ENCODE results near the gene ARAF.

DNA sequence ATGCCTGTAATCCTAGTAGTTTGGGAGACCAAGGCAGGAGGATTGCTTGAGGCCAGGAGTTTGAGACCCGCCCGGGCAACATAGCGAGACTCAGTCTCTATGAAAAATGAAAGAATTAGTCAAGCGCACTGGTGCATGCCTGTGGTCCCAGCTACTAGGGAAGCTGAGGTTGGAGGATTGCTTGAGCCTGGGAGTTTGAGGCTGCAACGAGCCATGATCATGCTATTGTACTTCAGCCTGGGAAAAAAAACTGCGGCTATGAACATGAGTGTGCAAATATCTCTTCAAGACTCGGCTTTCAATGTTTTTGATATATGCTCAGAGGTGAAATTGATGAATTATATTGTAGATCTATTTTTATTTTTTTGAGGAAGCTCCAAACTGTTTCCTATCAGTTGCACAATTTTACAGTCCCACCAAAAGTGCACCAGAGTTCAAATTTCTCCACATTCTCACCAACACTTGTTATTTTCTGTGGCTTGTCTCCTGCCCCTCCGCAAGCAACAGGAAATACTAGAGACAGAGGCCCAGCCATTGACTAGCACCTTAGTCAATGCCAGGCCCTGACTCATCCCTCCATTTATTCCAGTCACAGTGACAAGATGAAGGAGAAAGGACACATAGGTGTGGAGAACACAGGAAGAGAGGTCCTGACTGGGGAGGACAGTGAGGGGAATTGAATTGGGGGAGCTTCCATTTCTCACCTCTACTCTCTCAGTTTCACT, 44.9 kb upstream of the ARAF start:
- TF ChIP-seq, protein P1, sequence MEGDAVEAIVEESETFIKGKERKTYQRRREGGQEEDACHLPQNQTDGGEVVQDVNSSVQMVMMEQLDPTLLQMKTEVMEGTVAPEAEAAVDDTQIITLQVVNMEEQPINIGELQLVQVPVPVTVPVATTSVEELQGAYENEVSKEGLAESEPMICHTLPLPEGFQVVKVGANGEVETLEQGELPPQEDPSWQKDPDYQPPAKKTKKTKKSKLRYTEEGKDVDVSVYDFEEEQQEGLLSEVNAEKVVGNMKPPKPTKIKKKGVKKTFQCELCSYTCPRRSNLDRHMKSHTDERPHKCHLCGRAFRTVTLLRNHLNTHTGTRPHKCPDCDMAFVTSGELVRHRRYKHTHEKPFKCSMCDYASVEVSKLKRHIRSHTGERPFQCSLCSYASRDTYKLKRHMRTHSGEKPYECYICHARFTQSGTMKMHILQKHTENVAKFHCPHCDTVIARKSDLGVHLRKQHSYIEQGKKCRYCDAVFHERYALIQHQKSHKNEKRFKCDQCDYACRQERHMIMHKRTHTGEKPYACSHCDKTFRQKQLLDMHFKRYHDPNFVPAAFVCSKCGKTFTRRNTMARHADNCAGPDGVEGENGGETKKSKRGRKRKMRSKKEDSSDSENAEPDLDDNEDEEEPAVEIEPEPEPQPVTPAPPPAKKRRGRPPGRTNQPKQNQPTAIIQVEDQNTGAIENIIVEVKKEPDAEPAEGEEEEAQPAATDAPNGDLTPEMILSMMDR (IDR thresholded peaks at IDR 0.05): no peak
- TF ChIP-seq ZFX (IDR thresholded peaks at IDR 0.05; ENCODE audit: borderline replicate concordance): no peak

All from 22Rv1 (cell line).